GM12878 (cell line): ENCODE results near the gene PLCG2. TPM values are rescaled to one million over a fixed set of nuclear protein-coding genes. Genes with fewer than 3 reads are reported as not detected.
A peak's percentile ranks its signal among the peaks of the same experiment; 100 is the strongest.

Experiments
- CHD1 ChIP-seq: IDR thresholded peaks from 2 replicates; pipeline ENCODE4 v1.6.1; 2012; ENCODE audit warnings: low read depth, low read length, improper control_type of control experiment
- JUND ChIP-seq: IDR thresholded peaks from 2 replicates; pipeline ENCODE4 v1.6.1; 2012; ENCODE audit warnings: low read depth, mild to moderate bottlenecking, low read length, improper control_type of control experiment, moderate library complexity
- MYC ChIP-seq: IDR thresholded peaks from 2 replicates; pipeline ENCODE4 v1.6.1; 2011; ENCODE audit warnings: mild to moderate bottlenecking, low read length, moderate library complexity, inconsistent platforms; ENCODE audit not compliant: insufficient read depth, insufficient replicate concordance, insufficient read length, severe bottlenecking
- NFXL1 ChIP-seq: fragments of 450-650 bp; IDR thresholded peaks from 2 replicates; pipeline ENCODE4 v1.6.1; 2017; ENCODE audit warnings: antibody characterized with exemption, mild to moderate bottlenecking, borderline replicate concordance
- PAX5 ChIP-seq: IDR thresholded peaks from 2 replicates; pipeline ENCODE4 v1.6.1; 2011; ENCODE audit warnings: low read depth, low read length, borderline replicate concordance
- PML ChIP-seq: IDR thresholded peaks from 2 replicates; pipeline ENCODE4 v1.6.1; 2012; ENCODE audit warnings: low read length, inconsistent platforms
- SMARCA5 ChIP-seq: fragments of 450-650 bp; IDR thresholded peaks from 2 replicates; pipeline ENCODE4 v1.6.1; 2017; ENCODE audit warnings: mild to moderate bottlenecking
- SPI1 ChIP-seq: IDR thresholded peaks from 2 replicates; pipeline ENCODE4 v1.6.1; 2011; ENCODE audit warnings: low read depth, mild to moderate bottlenecking, low read length, moderate library complexity, borderline replicate concordance; ENCODE audit not compliant: insufficient read depth
- SREBF2 ChIP-seq: IDR thresholded peaks from 2 replicates; pipeline ENCODE4 v1.6.1; 2012; ENCODE audit warnings: mild to moderate bottlenecking, low read length
- TAF1 ChIP-seq: IDR thresholded peaks from 2 replicates; pipeline ENCODE4 v1.6.1; 2011; ENCODE audit warnings: mild to moderate bottlenecking, low read depth, low read length, borderline replicate concordance
- TBL1XR1 ChIP-seq: IDR thresholded peaks from 2 replicates; pipeline ENCODE4 v1.6.1; 2012; ENCODE audit warnings: low read depth, low read length, improper control_type of control experiment
- WRNIP1 ChIP-seq: IDR thresholded peaks from 2 replicates; pipeline ENCODE4 v1.6.1; 2011; ENCODE audit warnings: low read depth, low read length, improper control_type of control experiment, borderline replicate concordance
- ZSCAN29 ChIP-seq: fragments of 450-650 bp; IDR thresholded peaks from 2 replicates; pipeline ENCODE4 v1.6.1; 2017; ENCODE audit warnings: mild to moderate bottlenecking, moderate library complexity
- polyA plus RNA-seq, 11 experiments: library from polyadenylated mRNA; depleted of rRNA in 4 of 11; unstranded in 6 of 11; stranded (reverse) in 5 of 11; fragments of >200 nt; fragmentation: Nextera tagmentation in 4 of 11; fragmentation: Illumina TruSeq in 1 of 11; extraction: Ambion mirVana in 4 of 11; extraction: Trizol in 1 of 11; gene quantifications; 1 replicate in 1 of 11; 2 replicates in 10 of 11; pipeline versions ENCODE4 v1.2.1 to v1.2.3, GENCODE V29; 2011 to 2016; ENCODE audit warnings: inconsistent platforms in 2 of 11, missing spikeins in 2 of 11, low read depth in 1 of 11
- total RNA-seq, 4 experiments: library from RNA; depleted of rRNA in 3 of 4; stranded (reverse); fragments of >200 nt in 3 of 4; fragmentation: Illumina TruSeq in 1 of 4; extraction: Trizol in 1 of 4; gene quantifications; 2 replicates each; pipeline versions ENCODE4 v1.2.1 to v1.2.3, GENCODE V29; 2013 to 2021
- TF ChIP-seq, protein P1 (sequence below): IDR thresholded peaks from 2 replicates; pipeline ENCODE4 v1.6.1; 2012; ENCODE audit warnings: low read length, inconsistent platforms
- TF ChIP-seq, protein P2 (sequence below): fragments of 150-350 bp; IDR thresholded peaks from 2 replicates; pipeline ENCODE4 v1.6.1; 2016; ENCODE audit warnings: low read depth, low read length
- TF ChIP-seq, protein P3 (sequence below): IDR thresholded peaks from 2 replicates; pipeline ENCODE4 v1.6.1; 2011; ENCODE audit warnings: low read depth, low read length, improper control_type of control experiment, borderline replicate concordance
- TF ChIP-seq, protein P4 (sequence below): IDR thresholded peaks from 2 replicates; pipeline ENCODE4 v1.6.1; 2012; ENCODE audit warnings: improper control_type of control experiment, low read depth, low read length; ENCODE audit not compliant: insufficient replicate concordance

Gene PLCG2
- total and polyA plus RNA-seq, 10 of the 15 experiments (the other 5 are each of a cell fraction or from before 2014, with no cell fraction given): 47.6 to 256 (median 149) TPM

- TF ChIP-seq NFXL1: no peak
- TF ChIP-seq PAX5: peak; percentile 57; the same call in 1 of the 2 replicates
- TF ChIP-seq SMARCA5: no peak
- TF ChIP-seq SPI1: peak; percentile 63; the same call in 1 of the 2 replicates
- no peak for TF ChIP-seq JUND
- TF ChIP-seq TAF1: peak; percentile 27; the same call in 1 of the 2 replicates
- TF ChIP-seq SREBF2: no peak
- TF ChIP-seq WRNIP1: no peak
- no peak for TF ChIP-seq TBL1XR1
- no peak for TF ChIP-seq PML
- TF ChIP-seq MYC: no peak
- TF ChIP-seq, protein P1, sequence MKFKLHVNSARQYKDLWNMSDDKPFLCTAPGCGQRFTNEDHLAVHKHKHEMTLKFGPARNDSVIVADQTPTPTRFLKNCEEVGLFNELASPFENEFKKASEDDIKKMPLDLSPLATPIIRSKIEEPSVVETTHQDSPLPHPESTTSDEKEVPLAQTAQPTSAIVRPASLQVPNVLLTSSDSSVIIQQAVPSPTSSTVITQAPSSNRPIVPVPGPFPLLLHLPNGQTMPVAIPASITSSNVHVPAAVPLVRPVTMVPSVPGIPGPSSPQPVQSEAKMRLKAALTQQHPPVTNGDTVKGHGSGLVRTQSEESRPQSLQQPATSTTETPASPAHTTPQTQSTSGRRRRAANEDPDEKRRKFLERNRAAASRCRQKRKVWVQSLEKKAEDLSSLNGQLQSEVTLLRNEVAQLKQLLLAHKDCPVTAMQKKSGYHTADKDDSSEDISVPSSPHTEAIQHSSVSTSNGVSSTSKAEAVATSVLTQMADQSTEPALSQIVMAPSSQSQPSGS: no peak
- TF ChIP-seq ZSCAN29: no peak
- TF ChIP-seq CHD1: no peak
- TF ChIP-seq, protein P2, sequence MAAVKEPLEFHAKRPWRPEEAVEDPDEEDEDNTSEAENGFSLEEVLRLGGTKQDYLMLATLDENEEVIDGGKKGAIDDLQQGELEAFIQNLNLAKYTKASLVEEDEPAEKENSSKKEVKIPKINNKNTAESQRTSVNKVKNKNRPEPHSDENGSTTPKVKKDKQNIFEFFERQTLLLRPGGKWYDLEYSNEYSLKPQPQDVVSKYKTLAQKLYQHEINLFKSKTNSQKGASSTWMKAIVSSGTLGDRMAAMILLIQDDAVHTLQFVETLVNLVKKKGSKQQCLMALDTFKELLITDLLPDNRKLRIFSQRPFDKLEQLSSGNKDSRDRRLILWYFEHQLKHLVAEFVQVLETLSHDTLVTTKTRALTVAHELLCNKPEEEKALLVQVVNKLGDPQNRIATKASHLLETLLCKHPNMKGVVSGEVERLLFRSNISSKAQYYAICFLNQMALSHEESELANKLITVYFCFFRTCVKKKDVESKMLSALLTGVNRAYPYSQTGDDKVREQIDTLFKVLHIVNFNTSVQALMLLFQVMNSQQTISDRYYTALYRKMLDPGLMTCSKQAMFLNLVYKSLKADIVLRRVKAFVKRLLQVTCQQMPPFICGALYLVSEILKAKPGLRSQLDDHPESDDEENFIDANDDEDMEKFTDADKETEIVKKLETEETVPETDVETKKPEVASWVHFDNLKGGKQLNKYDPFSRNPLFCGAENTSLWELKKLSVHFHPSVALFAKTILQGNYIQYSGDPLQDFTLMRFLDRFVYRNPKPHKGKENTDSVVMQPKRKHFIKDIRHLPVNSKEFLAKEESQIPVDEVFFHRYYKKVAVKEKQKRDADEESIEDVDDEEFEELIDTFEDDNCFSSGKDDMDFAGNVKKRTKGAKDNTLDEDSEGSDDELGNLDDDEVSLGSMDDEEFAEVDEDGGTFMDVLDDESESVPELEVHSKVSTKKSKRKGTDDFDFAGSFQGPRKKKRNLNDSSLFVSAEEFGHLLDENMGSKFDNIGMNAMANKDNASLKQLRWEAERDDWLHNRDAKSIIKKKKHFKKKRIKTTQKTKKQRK: no peak
- TF ChIP-seq, protein P3, sequence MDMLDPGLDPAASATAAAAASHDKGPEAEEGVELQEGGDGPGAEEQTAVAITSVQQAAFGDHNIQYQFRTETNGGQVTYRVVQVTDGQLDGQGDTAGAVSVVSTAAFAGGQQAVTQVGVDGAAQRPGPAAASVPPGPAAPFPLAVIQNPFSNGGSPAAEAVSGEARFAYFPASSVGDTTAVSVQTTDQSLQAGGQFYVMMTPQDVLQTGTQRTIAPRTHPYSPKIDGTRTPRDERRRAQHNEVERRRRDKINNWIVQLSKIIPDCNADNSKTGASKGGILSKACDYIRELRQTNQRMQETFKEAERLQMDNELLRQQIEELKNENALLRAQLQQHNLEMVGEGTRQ: no peak
- TF ChIP-seq, protein P4, sequence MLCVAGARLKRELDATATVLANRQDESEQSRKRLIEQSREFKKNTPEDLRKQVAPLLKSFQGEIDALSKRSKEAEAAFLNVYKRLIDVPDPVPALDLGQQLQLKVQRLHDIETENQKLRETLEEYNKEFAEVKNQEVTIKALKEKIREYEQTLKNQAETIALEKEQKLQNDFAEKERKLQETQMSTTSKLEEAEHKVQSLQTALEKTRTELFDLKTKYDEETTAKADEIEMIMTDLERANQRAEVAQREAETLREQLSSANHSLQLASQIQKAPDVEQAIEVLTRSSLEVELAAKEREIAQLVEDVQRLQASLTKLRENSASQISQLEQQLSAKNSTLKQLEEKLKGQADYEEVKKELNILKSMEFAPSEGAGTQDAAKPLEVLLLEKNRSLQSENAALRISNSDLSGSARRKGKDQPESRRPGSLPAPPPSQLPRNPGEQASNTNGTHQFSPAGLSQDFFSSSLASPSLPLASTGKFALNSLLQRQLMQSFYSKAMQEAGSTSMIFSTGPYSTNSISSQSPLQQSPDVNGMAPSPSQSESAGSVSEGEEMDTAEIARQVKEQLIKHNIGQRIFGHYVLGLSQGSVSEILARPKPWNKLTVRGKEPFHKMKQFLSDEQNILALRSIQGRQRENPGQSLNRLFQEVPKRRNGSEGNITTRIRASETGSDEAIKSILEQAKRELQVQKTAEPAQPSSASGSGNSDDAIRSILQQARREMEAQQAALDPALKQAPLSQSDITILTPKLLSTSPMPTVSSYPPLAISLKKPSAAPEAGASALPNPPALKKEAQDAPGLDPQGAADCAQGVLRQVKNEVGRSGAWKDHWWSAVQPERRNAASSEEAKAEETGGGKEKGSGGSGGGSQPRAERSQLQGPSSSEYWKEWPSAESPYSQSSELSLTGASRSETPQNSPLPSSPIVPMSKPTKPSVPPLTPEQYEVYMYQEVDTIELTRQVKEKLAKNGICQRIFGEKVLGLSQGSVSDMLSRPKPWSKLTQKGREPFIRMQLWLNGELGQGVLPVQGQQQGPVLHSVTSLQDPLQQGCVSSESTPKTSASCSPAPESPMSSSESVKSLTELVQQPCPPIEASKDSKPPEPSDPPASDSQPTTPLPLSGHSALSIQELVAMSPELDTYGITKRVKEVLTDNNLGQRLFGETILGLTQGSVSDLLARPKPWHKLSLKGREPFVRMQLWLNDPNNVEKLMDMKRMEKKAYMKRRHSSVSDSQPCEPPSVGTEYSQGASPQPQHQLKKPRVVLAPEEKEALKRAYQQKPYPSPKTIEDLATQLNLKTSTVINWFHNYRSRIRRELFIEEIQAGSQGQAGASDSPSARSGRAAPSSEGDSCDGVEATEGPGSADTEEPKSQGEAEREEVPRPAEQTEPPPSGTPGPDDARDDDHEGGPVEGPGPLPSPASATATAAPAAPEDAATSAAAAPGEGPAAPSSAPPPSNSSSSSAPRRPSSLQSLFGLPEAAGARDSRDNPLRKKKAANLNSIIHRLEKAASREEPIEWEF: peak; percentile 20
Measured at GRCh38 chr16:81810361-81810760, 31.3 kb downstream of the PLCG2 start (continued).
